Ishikawa (cell line): ENCODE measurements around the gene ZBTB14.
A peak's percentile ranks its signal among the peaks of the same experiment; 100 is the strongest.

Source experiments
- CEBPB ChIP-seq: IDR thresholded peaks from 2 replicates; pipeline ENCODE4 v1.6.1; 2012
- CREB1 ChIP-seq: IDR thresholded peaks from 2 replicates; pipeline ENCODE4 v1.6.1; 2012; ENCODE audit warnings: low read depth
- EGR1 ChIP-seq: IDR thresholded peaks from 2 replicates; pipeline ENCODE4 v1.6.1; 2012
- EP300 ChIP-seq: IDR thresholded peaks from 2 replicates; pipeline ENCODE4 v1.6.1; 2012; ENCODE audit warnings: borderline replicate concordance
- FOXM1 ChIP-seq: IDR thresholded peaks from 2 replicates; pipeline ENCODE4 v1.6.1; 2012; ENCODE audit warnings: low read depth, borderline replicate concordance
- NFIC ChIP-seq: IDR thresholded peaks from 2 replicates; pipeline ENCODE4 v1.6.1; 2012
- RAD21 ChIP-seq: IDR thresholded peaks from 2 replicates; pipeline ENCODE4 v1.6.1; 2012; ENCODE audit warnings: low read depth
- TAF1 ChIP-seq: IDR thresholded peaks from 2 replicates; pipeline ENCODE4 v1.6.1; 2012; ENCODE audit warnings: low read depth, mild to moderate bottlenecking
- TCF12 ChIP-seq: IDR thresholded peaks from 2 replicates; pipeline ENCODE4 v1.6.1; 2012; ENCODE audit warnings: low read depth
- TEAD4 ChIP-seq: IDR thresholded peaks from 2 replicates; pipeline ENCODE4 v1.6.1; 2012
- YY1 ChIP-seq: IDR thresholded peaks from 2 replicates; pipeline ENCODE4 v1.6.1; 2012; ENCODE audit warnings: low read depth
- ZBTB7A ChIP-seq: IDR thresholded peaks from 2 replicates; pipeline ENCODE4 v1.6.1; 2012; ENCODE audit warnings: low read depth
- TF ChIP-seq, protein P1 (sequence below): IDR thresholded peaks from 2 replicates; pipeline ENCODE4 v1.6.1; 2012
- TF ChIP-seq, protein P2 (sequence below): IDR thresholded peaks from 2 replicates; pipeline ENCODE4 v1.6.1; 2012
- TF ChIP-seq, protein P3 (sequence below): IDR thresholded peaks from 2 replicates; pipeline ENCODE4 v1.6.1; 2012; ENCODE audit warnings: low read depth, mild to moderate bottlenecking

ZBTB14 gene

DNA sequence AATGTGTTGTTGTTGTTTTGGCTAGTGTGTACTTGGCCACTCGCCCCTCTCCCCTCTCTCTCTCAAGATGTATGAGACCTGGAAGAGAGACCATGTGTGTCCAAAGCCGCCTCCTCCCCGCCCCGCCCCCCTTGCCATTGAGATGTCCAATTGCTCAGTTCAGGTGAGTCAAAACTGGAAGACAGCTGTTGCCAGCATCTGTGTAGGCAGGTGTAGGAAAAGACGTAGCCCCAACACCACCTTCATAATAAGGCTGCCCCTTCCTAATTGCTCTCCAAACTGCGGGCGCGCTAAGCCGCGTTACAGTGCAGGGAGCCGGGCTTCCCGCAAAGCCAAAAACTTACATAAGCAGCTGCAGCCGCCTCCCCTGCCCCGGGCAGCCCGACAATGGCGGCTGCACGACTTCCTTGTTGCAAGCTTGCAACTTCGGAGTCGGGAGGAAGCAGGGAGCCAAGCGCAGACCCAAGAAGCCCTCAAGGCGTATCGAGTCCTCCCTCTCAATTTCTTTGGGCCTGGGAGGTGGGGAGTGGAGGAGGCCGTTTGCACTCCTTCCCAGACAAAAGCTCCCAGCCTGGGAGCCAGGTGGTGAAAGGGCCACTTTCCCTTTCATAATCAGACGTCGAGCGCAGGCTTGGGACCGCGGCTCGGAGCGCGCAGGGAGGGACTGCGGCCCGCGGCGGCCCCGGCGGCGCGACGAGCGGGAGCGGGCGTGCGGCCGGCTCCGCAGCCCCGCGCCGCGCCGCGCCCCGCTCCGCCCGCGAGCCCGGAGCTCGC, 882 bp downstream of the ZBTB14 start:
- TF ChIP-seq YY1 (peak; percentile 78; the same call in 1 of the 2 replicates), NFIC (no peak), ZBTB7A (no peak), TAF1 (peak; percentile 35; the same call in 1 of the 2 replicates)
- TF ChIP-seq, protein P1, sequence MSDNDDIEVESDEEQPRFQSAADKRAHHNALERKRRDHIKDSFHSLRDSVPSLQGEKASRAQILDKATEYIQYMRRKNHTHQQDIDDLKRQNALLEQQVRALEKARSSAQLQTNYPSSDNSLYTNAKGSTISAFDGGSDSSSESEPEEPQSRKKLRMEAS = no peak; the same call in 1 of the 2 replicates
- TF ChIP-seq, protein P2, sequence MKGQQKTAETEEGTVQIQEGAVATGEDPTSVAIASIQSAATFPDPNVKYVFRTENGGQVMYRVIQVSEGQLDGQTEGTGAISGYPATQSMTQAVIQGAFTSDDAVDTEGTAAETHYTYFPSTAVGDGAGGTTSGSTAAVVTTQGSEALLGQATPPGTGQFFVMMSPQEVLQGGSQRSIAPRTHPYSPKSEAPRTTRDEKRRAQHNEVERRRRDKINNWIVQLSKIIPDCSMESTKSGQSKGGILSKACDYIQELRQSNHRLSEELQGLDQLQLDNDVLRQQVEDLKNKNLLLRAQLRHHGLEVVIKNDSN = no peak
- TF ChIP-seq, protein P3, sequence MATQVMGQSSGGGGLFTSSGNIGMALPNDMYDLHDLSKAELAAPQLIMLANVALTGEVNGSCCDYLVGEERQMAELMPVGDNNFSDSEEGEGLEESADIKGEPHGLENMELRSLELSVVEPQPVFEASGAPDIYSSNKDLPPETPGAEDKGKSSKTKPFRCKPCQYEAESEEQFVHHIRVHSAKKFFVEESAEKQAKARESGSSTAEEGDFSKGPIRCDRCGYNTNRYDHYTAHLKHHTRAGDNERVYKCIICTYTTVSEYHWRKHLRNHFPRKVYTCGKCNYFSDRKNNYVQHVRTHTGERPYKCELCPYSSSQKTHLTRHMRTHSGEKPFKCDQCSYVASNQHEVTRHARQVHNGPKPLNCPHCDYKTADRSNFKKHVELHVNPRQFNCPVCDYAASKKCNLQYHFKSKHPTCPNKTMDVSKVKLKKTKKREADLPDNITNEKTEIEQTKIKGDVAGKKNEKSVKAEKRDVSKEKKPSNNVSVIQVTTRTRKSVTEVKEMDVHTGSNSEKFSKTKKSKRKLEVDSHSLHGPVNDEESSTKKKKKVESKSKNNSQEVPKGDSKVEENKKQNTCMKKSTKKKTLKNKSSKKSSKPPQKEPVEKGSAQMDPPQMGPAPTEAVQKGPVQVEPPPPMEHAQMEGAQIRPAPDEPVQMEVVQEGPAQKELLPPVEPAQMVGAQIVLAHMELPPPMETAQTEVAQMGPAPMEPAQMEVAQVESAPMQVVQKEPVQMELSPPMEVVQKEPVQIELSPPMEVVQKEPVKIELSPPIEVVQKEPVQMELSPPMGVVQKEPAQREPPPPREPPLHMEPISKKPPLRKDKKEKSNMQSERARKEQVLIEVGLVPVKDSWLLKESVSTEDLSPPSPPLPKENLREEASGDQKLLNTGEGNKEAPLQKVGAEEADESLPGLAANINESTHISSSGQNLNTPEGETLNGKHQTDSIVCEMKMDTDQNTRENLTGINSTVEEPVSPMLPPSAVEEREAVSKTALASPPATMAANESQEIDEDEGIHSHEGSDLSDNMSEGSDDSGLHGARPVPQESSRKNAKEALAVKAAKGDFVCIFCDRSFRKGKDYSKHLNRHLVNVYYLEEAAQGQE = no peak

DNA sequence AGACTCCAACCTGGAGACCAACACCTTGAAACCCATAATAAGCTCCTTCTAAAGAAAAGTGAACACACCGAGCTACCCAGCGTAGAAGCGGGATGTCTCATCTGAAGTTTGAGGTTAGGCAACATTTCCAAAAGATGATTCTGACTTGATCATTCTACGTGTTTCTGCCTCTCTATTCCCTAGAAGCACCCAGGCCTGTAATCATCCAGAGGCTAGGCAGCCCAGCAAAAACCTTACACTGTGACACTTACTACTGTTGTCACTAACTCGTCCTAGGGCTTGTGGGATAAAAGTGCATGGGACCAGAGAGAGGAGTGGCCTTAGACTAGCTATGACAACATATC, 1.4 kb downstream of the ZBTB14 start:
- TF ChIP-seq NFIC = no peak
- no peak for TF ChIP-seq CREB1
- no peak for TF ChIP-seq TAF1
- TF ChIP-seq, protein P2 = no peak
- TF ChIP-seq FOXM1 = no peak

DNA sequence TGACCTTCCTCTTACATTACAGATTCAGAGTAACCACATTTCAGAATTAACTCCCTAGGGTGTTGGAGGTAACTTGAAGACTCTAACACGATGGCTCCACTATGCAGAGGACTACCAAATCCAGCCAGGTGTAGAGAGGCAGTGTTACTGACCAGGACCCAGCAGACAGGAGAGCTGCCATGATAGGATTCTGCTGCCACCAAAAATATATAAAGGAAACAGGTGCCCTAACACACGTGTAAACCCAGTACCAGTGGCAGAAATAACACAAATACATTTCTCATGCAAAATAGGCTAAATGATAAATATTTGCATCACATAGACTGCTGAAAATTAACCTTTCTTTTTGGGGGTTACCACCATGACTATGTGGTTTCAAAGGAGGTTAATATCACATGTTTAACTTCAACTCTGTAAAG, 7.0 kb downstream of the ZBTB14 start:
- no peak for TF ChIP-seq FOXM1

DNA sequence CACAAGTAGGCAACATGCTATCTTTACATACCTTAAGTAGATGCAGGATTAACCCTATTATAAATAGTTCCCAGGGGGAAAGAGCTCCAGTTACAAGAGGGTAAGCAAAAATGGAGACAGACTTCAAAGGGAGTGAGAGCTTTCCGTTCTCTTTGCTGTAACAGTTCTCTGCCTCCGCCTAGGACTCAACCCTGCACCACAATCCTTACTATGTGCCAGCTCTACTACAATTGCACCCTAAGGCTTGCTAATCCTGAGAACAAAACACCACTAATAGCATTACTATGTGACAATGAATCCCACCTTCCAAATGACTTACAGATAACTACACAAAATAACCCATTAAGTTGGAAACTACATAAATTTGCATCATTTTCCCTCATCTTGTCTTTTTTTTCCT, 7.7 kb downstream of the ZBTB14 start:
- TF ChIP-seq, protein P2 = no peak
- no peak for TF ChIP-seq EP300
- no peak for TF ChIP-seq TEAD4
- no peak for TF ChIP-seq ZBTB7A
- no peak for TF ChIP-seq YY1
- TF ChIP-seq EGR1 = no peak
- TF ChIP-seq, protein P3 = no peak
- TF ChIP-seq TAF1 = no peak
- TF ChIP-seq RAD21 = no peak

DNA sequence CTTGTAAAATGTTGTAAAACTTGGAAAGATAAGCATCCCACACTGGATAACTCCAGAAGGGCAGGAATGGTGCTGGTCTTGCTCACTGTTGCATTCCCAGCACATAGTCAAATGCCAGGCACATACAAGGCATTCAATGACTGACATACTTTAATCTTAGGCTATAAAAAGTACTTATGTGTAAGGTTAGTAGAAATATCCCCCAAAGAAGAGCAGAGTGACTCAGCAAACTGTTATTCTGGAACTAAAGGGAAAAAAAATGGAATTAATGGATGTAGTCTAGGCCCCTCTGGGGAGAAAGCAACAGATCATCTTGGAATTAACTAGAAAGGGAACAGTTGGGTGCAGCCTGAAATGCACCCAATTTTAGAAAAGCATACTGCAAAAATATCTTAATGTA, 9.0 kb downstream of the ZBTB14 start:
- TF ChIP-seq TCF12 (no peak), EP300 (no peak), FOXM1 (no peak), CEBPB (no peak), NFIC (no peak), TAF1 (no peak), CREB1 (no peak), RAD21 (no peak), EGR1 (no peak), YY1 (no peak)
- TF ChIP-seq, protein P2 = no peak
- TF ChIP-seq, protein P3 = no peak
